Cardiac fibroblast (primary cell): ENCODE results near the gene CPTP.

Source experiments
- DNase-seq, 2 donors: peaks; one replicate each; pipeline versions ENCODE4 v3.0.0 to v3.0.0-alpha.2; 2010; ENCODE audit warnings: low read depth in 2 of 2
- H3K4me3 ChIP-seq, 2 donors: replicated peaks in 1 of 2; 1 replicate in 1 of 2; 2 replicates in 1 of 2; pipeline ENCODE4 v1.5.1; 2011; ENCODE audit warnings: low read depth in 2 of 2, low read length in 2 of 2, mild to moderate bottlenecking in 2 of 2, moderate library complexity in 1 of 2
- CTCF ChIP-seq: IDR thresholded peaks from one replicate; pipeline ENCODE4 v1.5.1; 2011; ENCODE audit warnings: low read depth, mild to moderate bottlenecking, low read length, inconsistent platforms

The CPTP gene

DNA sequence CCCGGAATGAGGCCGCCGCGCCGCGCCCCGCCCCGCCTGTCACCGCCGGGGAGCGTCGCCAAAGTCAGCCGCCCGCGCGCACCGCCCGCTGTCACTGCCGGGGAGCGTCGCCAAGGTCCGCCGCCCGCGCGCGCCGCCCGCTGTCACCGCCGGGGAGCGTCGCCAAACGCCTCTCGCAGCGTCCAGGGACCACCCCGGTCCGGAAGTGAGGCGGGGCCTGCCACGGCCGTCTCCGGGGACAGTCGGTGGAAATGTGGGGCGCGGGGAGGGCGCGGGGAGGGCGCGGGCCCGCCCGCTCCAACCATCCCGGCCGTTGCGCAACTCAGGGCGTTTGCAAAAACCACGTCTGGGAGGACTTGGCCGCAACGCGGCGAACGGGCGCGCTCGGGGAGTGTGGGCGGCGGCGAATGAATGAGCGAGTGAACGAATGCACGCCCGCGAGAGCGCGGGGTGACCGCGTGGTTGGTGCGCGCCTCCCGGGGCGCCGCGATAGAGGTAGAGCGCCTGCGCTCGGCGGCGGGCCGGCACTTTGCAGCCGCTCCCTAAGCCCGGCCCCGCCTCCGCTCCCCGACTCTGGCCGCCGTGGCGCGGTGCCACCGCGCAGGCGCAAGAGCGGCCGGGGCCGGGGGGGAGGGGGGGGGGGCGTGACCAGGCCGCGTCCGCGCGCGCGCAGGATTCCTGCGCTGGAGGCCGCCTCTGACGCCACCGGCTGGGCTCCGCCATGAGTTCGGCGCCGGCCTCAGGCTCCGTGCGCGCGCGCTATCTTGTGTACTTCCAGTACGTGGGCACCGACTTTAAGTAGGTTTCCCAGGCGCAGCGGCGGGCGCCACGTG lies 16.5 kb upstream of the CPTP start, which contains the start of the genes ACAP3 and PUSL1:
ACAP3 (minus strand) TSS at position 8 of the 833 bp plus-strand sequence. CDS start 115 bp downstream, outside the sequence.
PUSL1 (plus strand) TSS at position 675 of the 833 bp plus-strand sequence; CDS start at position 722, 47 bp downstream.
- DNase-seq, result peak; percentile 94 to 96
- peak within 1 kb of the TSS; percentile 61 to 79 for H3K4me3 ChIP-seq
- no peak for TF ChIP-seq CTCF

- TF ChIP-seq CTCF, result no peak
- DNase-seq, result no peak
- peak overlapping the region; percentile 55 to 76 for H3K4me3 ChIP-seq
Measured at GRCh38 chr1:1308756-1309250, 15.8 kb upstream of the CPTP start.

- no peak for TF ChIP-seq CTCF
- H3K4me3 ChIP-seq, result peak overlapping the region; percentile 55 to 76
- DNase-seq, result no peak
Measured at GRCh38 chr1:1309251-1310108, 15.1 kb upstream of the CPTP start.

GRCh38 chr1:1310109-1310385 lies 14.6 kb upstream of the CPTP start:
- H3K4me3 ChIP-seq, result no peak overlapping the region
- no peak for DNase-seq
- TF ChIP-seq CTCF, result no peak

GRCh38 chr1:1310476-1311053 lies 14.0 kb upstream of the CPTP start:
- no peak for TF ChIP-seq CTCF
- no peak for DNase-seq
- H3K4me3 ChIP-seq, result no peak overlapping the region
